IMR-90 (cell line): Measurements from ENCODE around the gene SUPT3H. TPM values are rescaled to one million over a fixed set of nuclear protein-coding genes. Genes with fewer than 3 reads are reported as not detected.

ENCODE experiments used
- ATAC-seq: fragments of 200-7000 bp; cut with Tn5 transposase; 2 replicates; pipeline ENCODE4 v1.9.1; 2020; ENCODE audit warnings: low read depth, mild to moderate bottlenecking, moderate library complexity
- BruUV-seq: library from RNA; stranded (reverse); fragments of 400-500 nt; replicated peaks from 2 replicates; lab custom pipeline; 2021; lab: Mats Ljungman, UMichigan
- CTCF ChIA-PET: fragments of 300-600 bp; formaldehyde crosslinking; extraction: SDS; loops from one replicate; lab custom pipeline; 2021; ENCODE audit warnings: antibody characterized with exemption; lab: Yijun Ruan, JAX
- POLR2A ChIA-PET: fragments of 300-600 bp; sonication (Branson Sonifier 250); formaldehyde crosslinking; loops from one replicate; lab custom pipeline; 2022; ENCODE audit warnings: antibody characterized with exemption; ENCODE audit not compliant: unreplicated experiment; lab: Charles Lee
- DNase-seq: peaks from one replicate; pipeline ENCODE4 v3.0.0; 2013
- H2AFZ ChIP-seq: replicated peaks from 2 replicates; pipeline ENCODE3; 2013; ENCODE audit warnings: low read length, mild to moderate bottlenecking; ENCODE audit not compliant: poor library complexity
- H2AK5ac ChIP-seq: 2 replicates; pipeline ENCODE4 v1.6.1; 2013; ENCODE audit warnings: low read depth, low read length, inconsistent platforms
- H2AK9ac ChIP-seq: replicated peaks from 2 replicates; pipeline ENCODE3; 2013; ENCODE audit warnings: mild to moderate bottlenecking, low read depth, low read length, moderate library complexity; ENCODE audit not compliant: poor library complexity
- H2BK120ac ChIP-seq: 2 replicates; pipeline ENCODE4 v1.6.1; 2013; ENCODE audit warnings: low read depth, low read length, inconsistent platforms
- H2BK15ac ChIP-seq: 3 replicates; pipeline ENCODE4 v1.6.1; 2013; ENCODE audit warnings: low read depth, low read length, inconsistent platforms
- H2BK20ac ChIP-seq: 2 replicates; pipeline ENCODE4 v1.6.1; 2013; ENCODE audit warnings: low read depth, mild to moderate bottlenecking, inconsistent platforms, low read length, moderate library complexity
- H2BK5ac ChIP-seq: 2 replicates; pipeline ENCODE4 v1.6.1; 2013; ENCODE audit warnings: mild to moderate bottlenecking, low read depth, low read length, inconsistent platforms; ENCODE audit not compliant: poor library complexity, severe bottlenecking
- H3K14ac ChIP-seq: replicated peaks from 2 replicates; pipeline ENCODE4 v1.6.1; 2013; ENCODE audit warnings: low read depth, low read length, inconsistent platforms
- H3K18ac ChIP-seq: 2 replicates; pipeline ENCODE4 v1.6.1; 2013; ENCODE audit warnings: low read depth, low read length, control low read depth
- H3K23ac ChIP-seq: 2 replicates; pipeline ENCODE4 v1.6.1; 2013; ENCODE audit warnings: low read depth, low read length, inconsistent platforms
- H3K27ac ChIP-seq: 2 replicates; pipeline ENCODE4 v1.5.1; 2013; ENCODE audit warnings: mild to moderate bottlenecking, control low read depth, low read length; ENCODE audit not compliant: insufficient read depth
- H3K27me3 ChIP-seq: 2 replicates; pipeline ENCODE4 v1.6.1; 2013; ENCODE audit warnings: low read length; ENCODE audit not compliant: control insufficient read depth, insufficient read depth
- H3K36me3 ChIP-seq: 2 replicates; pipeline ENCODE4 v1.6.1; 2013; ENCODE audit warnings: low read length, mixed read lengths; ENCODE audit not compliant: control insufficient read depth, insufficient read depth
- H3K4ac ChIP-seq: 2 replicates; pipeline ENCODE4 v1.6.1; 2013; ENCODE audit warnings: low read depth, low read length, inconsistent platforms
- H3K4me1 ChIP-seq: 2 replicates; pipeline ENCODE4 v1.6.1; 2013; ENCODE audit warnings: low read length, mixed read lengths; ENCODE audit not compliant: control insufficient read depth, insufficient read depth
- H3K4me2 ChIP-seq: 2 replicates; pipeline ENCODE4 v1.6.1; 2013; ENCODE audit warnings: low read depth, mild to moderate bottlenecking, control low read depth, low read length, moderate library complexity
- H3K4me3 ChIP-seq: 2 replicates; pipeline ENCODE4 v1.5.1; 2013; ENCODE audit warnings: low read depth, mild to moderate bottlenecking, control low read depth, low read length, moderate library complexity; ENCODE audit not compliant: insufficient read depth
- H3K56ac ChIP-seq: 2 replicates; pipeline ENCODE4 v1.6.1; 2013; ENCODE audit warnings: low read length, inconsistent platforms; ENCODE audit not compliant: insufficient read depth; ENCODE audit errors: extremely low read depth
- H3K79me1 ChIP-seq, 2 experiments: 2 replicates each; pipeline ENCODE4 v1.6.1; 2013; ENCODE audit warnings: low read length in 2 of 2, inconsistent platforms in 1 of 2, low read depth in 1 of 2
- H3K9ac ChIP-seq: 2 replicates; pipeline ENCODE4 v1.6.1; 2013; ENCODE audit warnings: low read depth, low read length, control low read depth
- H3K9me1 ChIP-seq: 2 replicates; pipeline ENCODE4 v1.6.1; 2013; ENCODE audit warnings: low read length, inconsistent platforms; ENCODE audit not compliant: insufficient read depth
- H3K9me3 ChIP-seq: 2 replicates; pipeline ENCODE4 v1.6.1; 2013; ENCODE audit warnings: low read length; ENCODE audit not compliant: control insufficient read depth, insufficient read depth
- H4K20me1 ChIP-seq: 2 replicates; pipeline ENCODE4 v1.6.1; 2013; ENCODE audit warnings: low read length, inconsistent platforms; ENCODE audit not compliant: insufficient read depth
- H4K5ac ChIP-seq: 2 replicates; pipeline ENCODE4 v1.6.1; 2013; ENCODE audit warnings: mild to moderate bottlenecking, low read depth, low read length, control low read depth
- H4K8ac ChIP-seq, 2 experiments: 2 replicates each; pipeline ENCODE4 v1.6.1; 2013; ENCODE audit warnings: low read depth in 2 of 2, low read length in 2 of 2, control low read depth in 1 of 2, inconsistent platforms in 1 of 2
- H4K91ac ChIP-seq: 2 replicates; pipeline ENCODE4 v1.6.1; 2013; ENCODE audit warnings: low read depth, low read length, inconsistent platforms; ENCODE audit not compliant: insufficient read depth
- BHLHE40 ChIP-seq: fragments of 150-350 bp; IDR thresholded peaks from 2 replicates; pipeline ENCODE4 v1.6.1; 2016; ENCODE audit warnings: mild to moderate bottlenecking, low read depth, low read length
- CEBPB ChIP-seq: IDR thresholded peaks from 2 replicates; pipeline ENCODE4 v1.6.1; 2012; ENCODE audit warnings: low read depth, low read length, improper control_type of control experiment
- CHD1 ChIP-seq: IDR thresholded peaks from 2 replicates; pipeline ENCODE4 v1.6.1; 2012; ENCODE audit warnings: low read depth, low read length, improper control_type of control experiment
- FOS ChIP-seq: fragments of 150-350 bp; IDR thresholded peaks from 2 replicates; pipeline ENCODE4 v1.6.1; 2016; ENCODE audit warnings: low read depth, low read length
- MAFK ChIP-seq: IDR thresholded peaks from 2 replicates; pipeline ENCODE4 v1.6.1; 2012; ENCODE audit warnings: low read depth, low read length, improper control_type of control experiment
- MXI1 ChIP-seq: IDR thresholded peaks from 2 replicates; pipeline ENCODE4 v1.6.1; 2012; ENCODE audit warnings: low read depth, mild to moderate bottlenecking, low read length, moderate library complexity, borderline replicate concordance
- NFE2L2 ChIP-seq: fragments of 150-350 bp; IDR thresholded peaks from 2 replicates; pipeline ENCODE4 v1.6.1; 2016; ENCODE audit warnings: low read depth, mild to moderate bottlenecking, low read length
- POLR2A ChIP-seq: IDR thresholded peaks from 2 replicates; pipeline ENCODE4 v1.6.1; 2012; ENCODE audit warnings: mild to moderate bottlenecking, low read depth, low read length
- RAD21 ChIP-seq: IDR thresholded peaks from 2 replicates; pipeline ENCODE4 v1.6.1; 2012; ENCODE audit warnings: low read length, improper control_type of control experiment
- RCOR1 ChIP-seq: IDR thresholded peaks from 2 replicates; pipeline ENCODE4 v1.6.1; 2012; ENCODE audit warnings: mild to moderate bottlenecking, low read length, improper control_type of control experiment; ENCODE audit not compliant: insufficient replicate concordance
- SMC3 ChIP-seq: fragments of 150-350 bp; IDR thresholded peaks from 2 replicates; pipeline ENCODE4 v1.6.1; 2016; ENCODE audit warnings: low read depth, mild to moderate bottlenecking, antibody characterized with exemption, low read length, moderate library complexity
- USF2 ChIP-seq: fragments of 150-350 bp; IDR thresholded peaks from 2 replicates; pipeline ENCODE4 v1.6.1; 2017; ENCODE audit warnings: mild to moderate bottlenecking, antibody characterized with exemption, low read length, low read depth
- WGBS, 2 experiments: methylation state at CpG; one replicate each; pipeline versions ENCODE4 v1.1.5 to v1.1.7; 2013; ENCODE audit warnings: missing lambda C conversion rate in 2 of 2; ENCODE audit not compliant: insufficient read length in 1 of 2; ENCODE audit errors: extremely low coverage in 2 of 2; 5-methylcytosine and 5-hydroxymethylcytosine counted together
- dilution Hi-C: fragments of 300-500 bp; cut with HindIII; formaldehyde crosslinking; loops from one replicate; pipeline ENCODE4 v1.14.3; 2018; ENCODE audit warnings: low sequenced_read_pairs; ENCODE audit not compliant: unreplicated experiment
- in situ Hi-C: fragments of 300-500 bp; cut with MboI; formaldehyde crosslinking; loops from 3 replicates; pipeline ENCODE4 v1.14.3; 2019; ENCODE audit warnings: low sequenced_read_pairs, inconsistent platforms, mixed read lengths
- intact Hi-C: fragments of 100-400 bp; cut with micrococcal nuclease; formaldehyde crosslinking; loops from 2 replicates; pipeline ENCODE4 v1.10.0; 2022
- polyA plus RNA-seq, 3 experiments: library from polyadenylated mRNA; depleted of rRNA; stranded (reverse); fragments of >200 nt; gene quantifications; 2 replicates each; pipeline ENCODE4 v1.2.3, GENCODE V29; 2012; ENCODE audit warnings: low replicate concordance in 1 of 3
- total RNA-seq: library from RNA; depleted of rRNA; stranded (reverse); fragments of >200 nt; gene quantifications from 2 replicates; pipeline ENCODE4 v1.2.3, GENCODE V29; 2012
- TF ChIP-seq, protein P1 (sequence below): fragments of 150-350 bp; IDR thresholded peaks from 2 replicates; pipeline ENCODE4 v1.6.1; 2016; ENCODE audit warnings: low read depth, mild to moderate bottlenecking, low read length, moderate library complexity, borderline replicate concordance
- TF ChIP-seq, protein P2 (sequence below): conservative IDR thresholded peaks from 2 replicates; pipeline ENCODE4 v1.5.1; 2012; ENCODE audit warnings: mild to moderate bottlenecking, low read depth, low read length, improper control_type of control experiment

Gene SUPT3H
- total and polyA plus RNA-seq, 2 of the 4 experiments (the other 2 are of a cell fraction): 4.5 to 5.0 TPM

DNA sequence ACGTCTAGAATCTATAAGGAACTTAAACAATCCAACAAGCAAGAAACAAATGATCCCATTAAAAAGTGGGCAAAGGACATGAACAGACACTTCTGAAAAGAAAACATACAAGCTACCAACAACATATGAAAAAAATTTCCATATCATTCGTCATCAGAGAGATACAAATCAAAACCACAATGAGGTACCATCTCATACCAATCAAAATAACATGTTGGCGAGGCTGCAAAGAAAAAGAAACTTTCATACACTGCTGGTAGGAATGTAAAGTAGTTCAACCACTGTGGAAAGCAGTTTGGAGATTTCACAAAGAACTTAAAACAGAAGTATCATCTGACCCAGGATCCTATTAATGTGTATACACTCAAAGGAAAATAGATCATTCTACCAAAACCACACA, 293.5 kb downstream of the SUPT3H start:
- no CpG with 5 or more reads among the region's 3 CpGs for WGBS, 2 experiments
- CTCF ChIA-PET: no interaction called here

More for the DNA sequence above, 293.5 kb downstream of the SUPT3H start:
- H3K4me3 ChIP-seq: no peak overlapping the region
- H2BK15ac ChIP-seq: no peak overlapping the region
- no peak overlapping the region for H3K14ac ChIP-seq
- no peaks in the 10 kb centered on the region for H3K9me3 ChIP-seq
- no peak overlapping the region for H3K27ac ChIP-seq
- no peak overlapping the region for H2AK5ac ChIP-seq
- intact Hi-C loops (loop anchor here (10.0 kb wide), 1 partner anchor 631 kb away; no protein-coding TSS in a partner anchor), in situ Hi-C loops (loop anchor here (25.0 kb wide), 1 partner anchor 628 kb away; no protein-coding TSS in a partner anchor), dilution Hi-C loops (no loop called here)
- no peak overlapping the region for H4K5ac ChIP-seq
- DNase-seq (no peak), ATAC-seq (no peak)
- H3K18ac ChIP-seq: no peak overlapping the region
- TF ChIP-seq POLR2A: no peak
- no peak for TF ChIP-seq CEBPB
- TF ChIP-seq CHD1: no peak
- TF ChIP-seq USF2: no peak
- TF ChIP-seq MXI1: no peak
- TF ChIP-seq, protein P1, sequence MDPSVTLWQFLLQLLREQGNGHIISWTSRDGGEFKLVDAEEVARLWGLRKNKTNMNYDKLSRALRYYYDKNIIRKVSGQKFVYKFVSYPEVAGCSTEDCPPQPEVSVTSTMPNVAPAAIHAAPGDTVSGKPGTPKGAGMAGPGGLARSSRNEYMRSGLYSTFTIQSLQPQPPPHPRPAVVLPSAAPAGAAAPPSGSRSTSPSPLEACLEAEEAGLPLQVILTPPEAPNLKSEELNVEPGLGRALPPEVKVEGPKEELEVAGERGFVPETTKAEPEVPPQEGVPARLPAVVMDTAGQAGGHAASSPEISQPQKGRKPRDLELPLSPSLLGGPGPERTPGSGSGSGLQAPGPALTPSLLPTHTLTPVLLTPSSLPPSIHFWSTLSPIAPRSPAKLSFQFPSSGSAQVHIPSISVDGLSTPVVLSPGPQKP: no peak
- TF ChIP-seq FOS: no peak
- TF ChIP-seq MAFK: no peak
- TF ChIP-seq, protein P2, sequence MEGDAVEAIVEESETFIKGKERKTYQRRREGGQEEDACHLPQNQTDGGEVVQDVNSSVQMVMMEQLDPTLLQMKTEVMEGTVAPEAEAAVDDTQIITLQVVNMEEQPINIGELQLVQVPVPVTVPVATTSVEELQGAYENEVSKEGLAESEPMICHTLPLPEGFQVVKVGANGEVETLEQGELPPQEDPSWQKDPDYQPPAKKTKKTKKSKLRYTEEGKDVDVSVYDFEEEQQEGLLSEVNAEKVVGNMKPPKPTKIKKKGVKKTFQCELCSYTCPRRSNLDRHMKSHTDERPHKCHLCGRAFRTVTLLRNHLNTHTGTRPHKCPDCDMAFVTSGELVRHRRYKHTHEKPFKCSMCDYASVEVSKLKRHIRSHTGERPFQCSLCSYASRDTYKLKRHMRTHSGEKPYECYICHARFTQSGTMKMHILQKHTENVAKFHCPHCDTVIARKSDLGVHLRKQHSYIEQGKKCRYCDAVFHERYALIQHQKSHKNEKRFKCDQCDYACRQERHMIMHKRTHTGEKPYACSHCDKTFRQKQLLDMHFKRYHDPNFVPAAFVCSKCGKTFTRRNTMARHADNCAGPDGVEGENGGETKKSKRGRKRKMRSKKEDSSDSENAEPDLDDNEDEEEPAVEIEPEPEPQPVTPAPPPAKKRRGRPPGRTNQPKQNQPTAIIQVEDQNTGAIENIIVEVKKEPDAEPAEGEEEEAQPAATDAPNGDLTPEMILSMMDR: no peak
- no peak for TF ChIP-seq NFE2L2
- no peak for TF ChIP-seq RAD21
- TF ChIP-seq SMC3: no peak
- no peak for TF ChIP-seq RCOR1
- no peak for TF ChIP-seq BHLHE40
- H3K9me1 ChIP-seq: no peaks in the 10 kb centered on the region
- no peak overlapping the region for H2BK20ac ChIP-seq
- H3K56ac ChIP-seq: no peak overlapping the region
- H3K23ac ChIP-seq: no peak overlapping the region
- no peak overlapping the region for H4K8ac ChIP-seq
- H3K4me1 ChIP-seq: no peaks in the 10 kb centered on the region
- H3K9ac ChIP-seq: no peak overlapping the region
- BruUV-seq: no TSS peak
- no peak overlapping the region for H2BK5ac ChIP-seq
- POLR2A ChIA-PET: no interaction called here
- no peak overlapping the region for H2AFZ ChIP-seq
- no peaks in the 10 kb centered on the region for H3K27me3 ChIP-seq
- H3K79me1 ChIP-seq: no peaks in the 10 kb centered on the region
- H3K4ac ChIP-seq: no peak overlapping the region
- H3K4me2 ChIP-seq: no peak overlapping the region
- H4K91ac ChIP-seq: no peak overlapping the region
- H4K20me1 ChIP-seq: no peaks in the 10 kb centered on the region
- no peaks in the 10 kb centered on the region for H3K36me3 ChIP-seq
- H2AK9ac ChIP-seq: no peak overlapping the region
- H2BK120ac ChIP-seq: no peak overlapping the region
